ENCODE results near the gene RASAL3.

The RASAL3 gene

DNA sequence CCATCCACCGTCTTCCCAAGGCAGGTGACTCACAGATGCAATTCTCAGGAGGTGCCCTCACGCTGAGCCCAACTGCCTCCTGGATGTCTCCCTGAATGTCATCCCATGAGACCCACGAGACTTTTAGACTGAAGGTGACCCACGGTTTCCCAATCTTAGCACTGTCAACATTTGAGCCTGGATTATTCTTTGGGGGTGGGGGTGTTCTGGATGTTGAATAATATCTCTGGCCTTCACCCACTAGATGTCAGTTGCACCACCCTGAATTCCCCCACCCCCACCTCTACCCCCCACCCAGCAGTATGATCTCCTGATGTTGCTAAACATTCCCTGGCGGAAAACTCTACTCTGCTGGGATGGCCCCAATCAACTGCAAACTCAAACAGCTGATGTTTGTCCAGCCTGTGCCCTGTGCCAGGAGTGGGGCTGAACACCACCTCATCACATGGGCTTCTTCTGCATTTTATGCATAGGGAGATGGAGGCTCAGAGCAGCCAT, 41.8 kb upstream of the RASAL3 start:
- no peak for DNase-seq (ENCODE audit: low read depth)
- TF ChIP-seq POLR2A (IDR thresholded peaks at IDR 0.05; ENCODE audit: extremely low read depth, insufficient read length) (no peak), MYC (IDR thresholded peaks at IDR 0.05; ENCODE audit: low read depth, low read length) (no peak)
- TF ChIP-seq, protein P1, sequence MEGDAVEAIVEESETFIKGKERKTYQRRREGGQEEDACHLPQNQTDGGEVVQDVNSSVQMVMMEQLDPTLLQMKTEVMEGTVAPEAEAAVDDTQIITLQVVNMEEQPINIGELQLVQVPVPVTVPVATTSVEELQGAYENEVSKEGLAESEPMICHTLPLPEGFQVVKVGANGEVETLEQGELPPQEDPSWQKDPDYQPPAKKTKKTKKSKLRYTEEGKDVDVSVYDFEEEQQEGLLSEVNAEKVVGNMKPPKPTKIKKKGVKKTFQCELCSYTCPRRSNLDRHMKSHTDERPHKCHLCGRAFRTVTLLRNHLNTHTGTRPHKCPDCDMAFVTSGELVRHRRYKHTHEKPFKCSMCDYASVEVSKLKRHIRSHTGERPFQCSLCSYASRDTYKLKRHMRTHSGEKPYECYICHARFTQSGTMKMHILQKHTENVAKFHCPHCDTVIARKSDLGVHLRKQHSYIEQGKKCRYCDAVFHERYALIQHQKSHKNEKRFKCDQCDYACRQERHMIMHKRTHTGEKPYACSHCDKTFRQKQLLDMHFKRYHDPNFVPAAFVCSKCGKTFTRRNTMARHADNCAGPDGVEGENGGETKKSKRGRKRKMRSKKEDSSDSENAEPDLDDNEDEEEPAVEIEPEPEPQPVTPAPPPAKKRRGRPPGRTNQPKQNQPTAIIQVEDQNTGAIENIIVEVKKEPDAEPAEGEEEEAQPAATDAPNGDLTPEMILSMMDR (IDR thresholded peaks at IDR 0.05; ENCODE audit: low read depth, low read length): no peak
- TF ChIP-seq, protein P2, sequence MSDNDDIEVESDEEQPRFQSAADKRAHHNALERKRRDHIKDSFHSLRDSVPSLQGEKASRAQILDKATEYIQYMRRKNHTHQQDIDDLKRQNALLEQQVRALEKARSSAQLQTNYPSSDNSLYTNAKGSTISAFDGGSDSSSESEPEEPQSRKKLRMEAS (IDR thresholded peaks at IDR 0.05; ENCODE audit: low read depth, low read length): no peak
- no peak overlapping the region for H3K4me3 ChIP-seq (ENCODE audit: low read depth, low read length)

- no peak overlapping the region for H3K4me3 ChIP-seq (ENCODE audit: low read depth, low read length)
- TF ChIP-seq, protein P2 (IDR thresholded peaks at IDR 0.05; ENCODE audit: low read depth, low read length): no peak
- TF ChIP-seq POLR2A (IDR thresholded peaks at IDR 0.05; ENCODE audit: extremely low read depth, insufficient read length) (no peak), MYC (IDR thresholded peaks at IDR 0.05; ENCODE audit: low read depth, low read length) (no peak)
- TF ChIP-seq, protein P1 (IDR thresholded peaks at IDR 0.05; ENCODE audit: low read depth, low read length): no peak
- DNase-seq (ENCODE audit: low read depth): no peak
Observed at GRCh38 chr19:15502264-15502663, 37.9 kb upstream of the RASAL3 start.

GRCh38 chr19:15501596-15501995, 37.3 kb upstream of the RASAL3 start:
- no peak overlapping the region for H3K4me3 ChIP-seq (ENCODE audit: low read depth, low read length)
- TF ChIP-seq POLR2A (IDR thresholded peaks at IDR 0.05; ENCODE audit: extremely low read depth, insufficient read length): no peak
- TF ChIP-seq, protein P2 (IDR thresholded peaks at IDR 0.05; ENCODE audit: low read depth, low read length): no peak
- DNase-seq (ENCODE audit: low read depth): no peak

DNA sequence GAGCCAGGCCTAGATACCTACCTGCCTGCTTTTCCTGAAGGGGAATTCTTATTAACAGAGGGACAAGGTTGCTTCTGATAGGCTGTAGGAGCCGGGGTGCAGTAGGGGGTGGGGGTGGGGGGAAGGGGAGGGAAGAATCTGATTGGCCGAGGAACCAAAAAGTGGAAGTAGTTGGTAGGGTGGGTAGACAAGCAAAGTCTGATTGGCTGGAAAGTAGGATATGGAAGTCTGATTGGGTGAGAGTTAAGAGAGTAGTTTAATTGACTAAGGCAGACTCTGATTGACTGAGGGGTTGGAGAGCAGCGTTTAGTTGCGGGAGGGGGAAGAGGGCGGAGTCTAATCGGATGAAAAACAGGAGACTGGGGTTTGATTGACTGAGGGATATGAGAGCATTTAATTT, 34.6 kb upstream of the RASAL3 start:
- peak; percentile 34 for DNase-seq (ENCODE audit: low read depth)
- H3K4me3 ChIP-seq (ENCODE audit: low read depth, low read length): no peak overlapping the region
- TF ChIP-seq, protein P2 (IDR thresholded peaks at IDR 0.05; ENCODE audit: low read depth, low read length): no peak
- TF ChIP-seq, protein P1 (IDR thresholded peaks at IDR 0.05; ENCODE audit: low read depth, low read length): no peak

GRCh38 chr19:15498156-15498858, 34.0 kb upstream of the RASAL3 start:
- DNase-seq (ENCODE audit: low read depth): no peak
- H3K4me3 ChIP-seq (ENCODE audit: low read depth, low read length): no peak overlapping the region
- TF ChIP-seq, protein P1 (IDR thresholded peaks at IDR 0.05; ENCODE audit: low read depth, low read length): no peak
- TF ChIP-seq MYC (IDR thresholded peaks at IDR 0.05; ENCODE audit: low read depth, low read length) (no peak), POLR2A (IDR thresholded peaks at IDR 0.05; ENCODE audit: extremely low read depth, insufficient read length) (no peak)
- TF ChIP-seq, protein P2 (IDR thresholded peaks at IDR 0.05; ENCODE audit: low read depth, low read length): no peak

- TF ChIP-seq MYC (IDR thresholded peaks at IDR 0.05; ENCODE audit: low read depth, low read length): no peak
- no peak for DNase-seq (ENCODE audit: low read depth)
- H3K4me3 ChIP-seq (ENCODE audit: low read depth, low read length): no peak overlapping the region
Observed at GRCh38 chr19:15495151-15495550, 30.8 kb upstream of the RASAL3 start.

All from NB4 (cell line).